Ishikawa (cell line): ENCODE results near the gene NPTX2.

Experiments
- CEBPB ChIP-seq: IDR thresholded peaks from 2 replicates; pipeline ENCODE4 v1.6.1; 2012
- CREB1 ChIP-seq: IDR thresholded peaks from 2 replicates; pipeline ENCODE4 v1.6.1; 2012; ENCODE audit warnings: low read depth
- EP300 ChIP-seq: IDR thresholded peaks from 2 replicates; pipeline ENCODE4 v1.6.1; 2012; ENCODE audit warnings: borderline replicate concordance
- FOXM1 ChIP-seq: IDR thresholded peaks from 2 replicates; pipeline ENCODE4 v1.6.1; 2012; ENCODE audit warnings: low read depth, borderline replicate concordance
- TEAD4 ChIP-seq: IDR thresholded peaks from 2 replicates; pipeline ENCODE4 v1.6.1; 2012
- YY1 ChIP-seq: IDR thresholded peaks from 2 replicates; pipeline ENCODE4 v1.6.1; 2012; ENCODE audit warnings: low read depth
- ZBTB7A ChIP-seq: IDR thresholded peaks from 2 replicates; pipeline ENCODE4 v1.6.1; 2012; ENCODE audit warnings: low read depth

- no peak for TF ChIP-seq FOXM1
- no peak for TF ChIP-seq TEAD4
- TF ChIP-seq ZBTB7A: no peak
- TF ChIP-seq YY1: no peak
- no peak for TF ChIP-seq EP300
- TF ChIP-seq CREB1: no peak
- TF ChIP-seq CEBPB: no peak
Observed at GRCh38 chr7:98571006-98571405, 46.1 kb upstream of the NPTX2 start.
